AG09309 (cell line): ENCODE measurements around the gene DDX54.

Experiments used
- DNase-seq: peaks from one replicate; pipeline ENCODE4 v3.0.0-alpha.2; 2010; ENCODE audit warnings: low read depth
- H3K4me3 ChIP-seq: 2 replicates; pipeline ENCODE4 v1.5.1; 2011; ENCODE audit warnings: mild to moderate bottlenecking, low read depth, low read length, moderate library complexity; ENCODE audit not compliant: control insufficient read depth
- TF ChIP-seq, protein P1 (sequence below): IDR thresholded peaks from 2 replicates; pipeline ENCODE4 v1.5.1; 2011; ENCODE audit warnings: mild to moderate bottlenecking, low read depth, low read length, inconsistent platforms; ENCODE audit not compliant: insufficient read depth, control insufficient read depth; ENCODE audit errors: missing control alignments

DDX54 gene

GRCh38 chr12:113163030-113163360 is 22.3 kb downstream of the DDX54 start:
- TF ChIP-seq, protein P1, sequence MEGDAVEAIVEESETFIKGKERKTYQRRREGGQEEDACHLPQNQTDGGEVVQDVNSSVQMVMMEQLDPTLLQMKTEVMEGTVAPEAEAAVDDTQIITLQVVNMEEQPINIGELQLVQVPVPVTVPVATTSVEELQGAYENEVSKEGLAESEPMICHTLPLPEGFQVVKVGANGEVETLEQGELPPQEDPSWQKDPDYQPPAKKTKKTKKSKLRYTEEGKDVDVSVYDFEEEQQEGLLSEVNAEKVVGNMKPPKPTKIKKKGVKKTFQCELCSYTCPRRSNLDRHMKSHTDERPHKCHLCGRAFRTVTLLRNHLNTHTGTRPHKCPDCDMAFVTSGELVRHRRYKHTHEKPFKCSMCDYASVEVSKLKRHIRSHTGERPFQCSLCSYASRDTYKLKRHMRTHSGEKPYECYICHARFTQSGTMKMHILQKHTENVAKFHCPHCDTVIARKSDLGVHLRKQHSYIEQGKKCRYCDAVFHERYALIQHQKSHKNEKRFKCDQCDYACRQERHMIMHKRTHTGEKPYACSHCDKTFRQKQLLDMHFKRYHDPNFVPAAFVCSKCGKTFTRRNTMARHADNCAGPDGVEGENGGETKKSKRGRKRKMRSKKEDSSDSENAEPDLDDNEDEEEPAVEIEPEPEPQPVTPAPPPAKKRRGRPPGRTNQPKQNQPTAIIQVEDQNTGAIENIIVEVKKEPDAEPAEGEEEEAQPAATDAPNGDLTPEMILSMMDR: no peak
- H3K4me3 ChIP-seq: no peak overlapping the region
- DNase-seq: no peak

- no peak for DNase-seq
- no peak overlapping the region for H3K4me3 ChIP-seq
- TF ChIP-seq, protein P1: no peak
These were observed 22.9 kb downstream of the DDX54 start for GRCh38 chr12:113162102-113163029.

GRCh38 chr12:113161415-113162016 is 23.8 kb downstream of the DDX54 start:
- H3K4me3 ChIP-seq: no peak overlapping the region
- DNase-seq: no peak
- TF ChIP-seq, protein P1: no peak

DNA sequence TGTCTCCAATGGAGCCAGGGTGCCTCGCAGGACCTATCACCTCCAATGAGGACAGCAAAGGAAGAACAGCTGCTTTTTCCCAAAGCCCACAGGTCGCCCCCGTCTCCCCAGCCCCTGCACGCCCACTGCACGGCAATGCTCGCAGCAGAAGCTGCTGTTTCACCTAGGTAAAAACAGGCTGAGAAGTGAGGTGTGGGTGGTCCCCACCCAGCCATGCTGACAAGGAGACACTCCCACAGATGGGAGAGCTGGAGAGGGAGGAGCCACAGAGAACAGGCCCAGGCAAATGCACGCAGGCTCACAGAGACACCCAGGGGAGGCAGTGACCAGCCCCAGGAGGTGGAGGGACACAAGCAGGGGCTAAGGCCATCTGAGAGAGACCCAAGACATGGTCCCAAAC is 25.3 kb downstream of the DDX54 start:
- no peak overlapping the region for H3K4me3 ChIP-seq
- TF ChIP-seq, protein P1: no peak
- DNase-seq: no peak

- H3K4me3 ChIP-seq: no peak overlapping the region
- DNase-seq: no peak
- TF ChIP-seq, protein P1: no peak
These were observed 26.7 kb downstream of the DDX54 start for GRCh38 chr12:113158439-113159203.

- no peak overlapping the region for H3K4me3 ChIP-seq
- no peak for DNase-seq
- TF ChIP-seq, protein P1: no peak
These were observed 27.9 kb downstream of the DDX54 start for GRCh38 chr12:113157218-113157859.
